ENCODE results near the gene PPP1R12A. TPM values are rescaled to one million over a fixed set of nuclear protein-coding genes. Genes with fewer than 3 reads are reported as not detected.

Gene PPP1R12A
- total RNA-seq, 2 donors from 2014 or later: 112 to 131 TPM

Other genes starting within 250 kb of the PPP1R12A start
- gene PAWR, start 244.1 kb downstream of the PPP1R12A start, total RNA-seq: 10 to 100 TPM in 1 of 2 donors, 1 to 10 TPM in 1; 3.5 to 10.2 TPM
- gene OTOGL, start 164.4 kb upstream of the PPP1R12A start, total RNA-seq: not detected

All from natural killer cell treated with Interleukin-12 subunit alpha and Interleukin-12 subunit beta and Interleukin-15 and Interleukin-18, amount 100 ng/mL, for 72 hours (primary cell).